Motor neuron (in vitro differentiated cells): ENCODE results near the gene FARP1. TPM values are rescaled to one million over a fixed set of nuclear protein-coding genes. Genes with fewer than 3 reads are reported as not detected.

Source experiments
- ATAC-seq, 8 experiments: fragments of 200-7000 bp; cut with Tn5 transposase; replicated peaks in 6 of 8; 2 replicates each; pipeline ENCODE4 v1.8.0; 2021; ENCODE audit warnings: mild to moderate bottlenecking in 8 of 8, moderate library complexity in 8 of 8
- H3K27ac ChIP-seq, 2 donors: fragments of 250-450 bp; sonication (Bioruptor Pico); 2 replicates each; pipeline ENCODE4 v1.9.0; 2021; ENCODE audit warnings: antibody characterized with exemption in 2 of 2, mild to moderate bottlenecking in 2 of 2, moderate library complexity in 1 of 2
- H3K4me1 ChIP-seq, 2 donors: fragments of 250-450 bp; sonication (Bioruptor Pico); replicated peaks in 1 of 2; 2 replicates each; pipeline ENCODE4 v1.6.1; 2021; ENCODE audit warnings: antibody characterized with exemption in 2 of 2, mild to moderate bottlenecking in 2 of 2, moderate library complexity in 1 of 2
- H3K4me3 ChIP-seq, 5 donors: fragments of 250-450 bp; sonication (Bioruptor Pico); 2 replicates each; pipeline ENCODE4 v1.9.0; 2021; ENCODE audit warnings: antibody characterized with exemption in 5 of 5, mild to moderate bottlenecking in 5 of 5, moderate library complexity in 4 of 5
- WGBS, 10 experiments: fragments of 450-650 bp; shearing (Covaris generic); methylation state at CpG; one replicate each; pipeline ENCODE4 v1.0.0; 2022; 5-methylcytosine and 5-hydroxymethylcytosine counted together
- in situ Hi-C, 9 experiments: fragments of 400-800 bp; cut with MboI; loops; one replicate each; pipeline ENCODE4 v1.15.0; 2021; ENCODE audit warnings: low sequenced_read_pairs in 9 of 9, low pct_unique_long_range_greater_than_20kb in 2 of 9; ENCODE audit not compliant: unreplicated experiment in 9 of 9
- total RNA-seq, 8 experiments: library from RNA; unstranded; fragments of 300-600 nt; gene quantifications; 2 replicates each; pipeline versions ENCODE4 v1.2.3 to v1.2.4, GENCODE V29; 2022

The FARP1 gene
- total RNA-seq, 8 experiments from 2014 or later = 6.5 to 349 (median 25.6) TPM

GRCh38 chr13:98325724-98326123, 182.8 kb downstream of the FARP1 start:
- peak overlapping the region in 1 of 2 donors; percentile 47 for H3K27ac ChIP-seq
- H3K4me3 ChIP-seq = no peak overlapping the region
- H3K4me1 ChIP-seq = peaks cover 38 to 47% of the 10 kb centered on the region in 2 donors
- in situ Hi-C loops = no loop called here
- peak in 1 of 8 experiments; percentile 36 for ATAC-seq
- 50 to 100% (median 69%) methylated on average over 1 to 3 of the region's 3 CpGs for WGBS, 10 experiments

GRCh38 chr13:98326291-98326690, 183.4 kb downstream of the FARP1 start:
- in situ Hi-C loops = no loop called here
- no peak overlapping the region for H3K4me3 ChIP-seq
- peaks cover 38 to 47% of the 10 kb centered on the region in 2 donors for H3K4me1 ChIP-seq
- WGBS, 10 experiments = 47 to 94% (median 80%) methylated on average over 1 to 5 of the region's 5 CpGs; no CpG with 5 or more reads in 1 of the 10 experiments
- peak overlapping the region in 1 of 2 donors; percentile 0 for H3K27ac ChIP-seq
- ATAC-seq = no peak

GRCh38 chr13:98327371-98328270, 184.7 kb downstream of the FARP1 start:
- H3K4me1 ChIP-seq = peaks cover 38 to 47% of the 10 kb centered on the region in 2 donors
- H3K4me3 ChIP-seq = no peak overlapping the region
- peak in 7 of 8 experiments; percentile 86 to 95 (median 94) for ATAC-seq
- H3K27ac ChIP-seq = peak overlapping the region; percentile 34 to 55
- WGBS, 10 experiments = 11 to 80% (median 29%) methylated on average over 1 to 9 of the region's 10 CpGs
- in situ Hi-C loops = no loop called here

GRCh38 chr13:98328511-98328910, 185.6 kb downstream of the FARP1 start:
- in situ Hi-C loops = no loop called here
- no peak for ATAC-seq
- WGBS, 10 experiments = 67 to 95% (median 90%) methylated on average over 1 to 6 of the region's 8 CpGs; no CpG with 5 or more reads in 2 of the 10 experiments
- Histone ChIP-seq H3K27ac (peak overlapping the region; percentile 34 to 55), H3K4me1 (peaks cover 38 to 47% of the 10 kb centered on the region in 2 donors), H3K4me3 (no peak overlapping the region)

- Histone ChIP-seq H3K4me1 (peaks cover 10 to 15% of the 10 kb centered on the region in 2 donors), H3K4me3 (no peak overlapping the region), H3K27ac (no peak overlapping the region)
- WGBS, 10 experiments = 65 to 100% (median 85%) methylated on average over 1 to 2 of the region's 2 CpGs; no CpG with 5 or more reads in 2 of the 10 experiments
- ATAC-seq = no peak
- in situ Hi-C loops = no loop called here
Observed at GRCh38 chr13:98332222-98332621, 189.3 kb downstream of the FARP1 start.

GRCh38 chr13:98332691-98333090, 189.8 kb downstream of the FARP1 start:
- Histone ChIP-seq H3K4me1 (peaks cover 6 to 10% of the 10 kb centered on the region in 2 donors), H3K27ac (no peak overlapping the region), H3K4me3 (no peak overlapping the region)
- no peak for ATAC-seq
- in situ Hi-C loops = no loop called here
- WGBS, 10 experiments = 80 to 100% (median 90%) methylated on average over 2 to 5 of the region's 5 CpGs; no CpG with 5 or more reads in 3 of the 10 experiments

- no peak overlapping the region for H3K4me3 ChIP-seq
- 33 to 100% (median 87%) methylated on average over 1 to 6 of the region's 12 CpGs; no CpG with 5 or more reads in 3 of the 10 experiments for WGBS, 10 experiments
- H3K4me1 ChIP-seq = peaks cover 1 to 7% of the 10 kb centered on the region in 2 donors
- in situ Hi-C loops = no loop called here
- no peak for ATAC-seq
- H3K27ac ChIP-seq = no peak overlapping the region
Observed at GRCh38 chr13:98333486-98333885, 190.6 kb downstream of the FARP1 start.

GRCh38 chr13:98334620-98335205, 191.8 kb downstream of the FARP1 start:
- ATAC-seq = peak in 1 of 8 experiments; percentile 55
- 67 to 100% (median 91%) methylated on average over 1 to 4 of the region's 5 CpGs; no CpG with 5 or more reads in 1 of the 10 experiments for WGBS, 10 experiments
- Histone ChIP-seq H3K4me1 (peaks cover 0 to 8% of the 10 kb centered on the region in 2 donors), H3K4me3 (no peak overlapping the region), H3K27ac (no peak overlapping the region)
- in situ Hi-C loops = no loop called here

GRCh38 chr13:98335721-98336120, 192.8 kb downstream of the FARP1 start:
- in situ Hi-C loops = no loop called here
- peaks cover 0 to 8% of the 10 kb centered on the region in 2 donors for H3K4me1 ChIP-seq
- no peak overlapping the region for H3K4me3 ChIP-seq
- WGBS, 10 experiments = 39 to 100% (median 88%) methylated on average over 1 to 4 of the region's 4 CpGs; no CpG with 5 or more reads in 3 of the 10 experiments
- H3K27ac ChIP-seq = no peak overlapping the region
- ATAC-seq = no peak

GRCh38 chr13:98338310-98338709, 195.4 kb downstream of the FARP1 start:
- peaks cover 0 to 8% of the 10 kb centered on the region in 2 donors for H3K4me1 ChIP-seq
- WGBS, 10 experiments = 58 to 84% (median 71%) methylated on average over 1 to 5 of the region's 5 CpGs; no CpG with 5 or more reads in 1 of the 10 experiments
- H3K4me3 ChIP-seq = no peak overlapping the region
- peak in 2 of 8 experiments; percentile 49 to 55 for ATAC-seq
- in situ Hi-C loops = no loop called here
- no peak overlapping the region for H3K27ac ChIP-seq

GRCh38 chr13:98339684-98340425, 197.0 kb downstream of the FARP1 start:
- Histone ChIP-seq H3K27ac (no peak overlapping the region), H3K4me1 (peaks cover 0 to 8% of the 10 kb centered on the region in 2 donors), H3K4me3 (no peak overlapping the region)
- in situ Hi-C loops = no loop called here
- 68 to 100% (median 78%) methylated on average over 2 to 8 of the region's 8 CpGs; no CpG with 5 or more reads in 3 of the 10 experiments for WGBS, 10 experiments
- ATAC-seq = no peak

GRCh38 chr13:98342953-98343352, 200.1 kb downstream of the FARP1 start:
- no peak for ATAC-seq
- no peak overlapping the region for H3K27ac ChIP-seq
- in situ Hi-C loops = no loop called here
- peaks cover 0 to 8% of the 10 kb centered on the region in 2 donors for H3K4me1 ChIP-seq
- no peak overlapping the region for H3K4me3 ChIP-seq
- WGBS, 10 experiments = 75 to 100% (median 93%) methylated on average over 1 to 4 of the region's 4 CpGs; no CpG with 5 or more reads in 3 of the 10 experiments
